GM19043 (cell line): ENCODE results near the gene CCNF.
A peak's percentile ranks its signal among the peaks of the same experiment; 100 is the strongest.
"Not testable (repeated sequence)": the region's sequence is repeated elsewhere in the genome, so short reads cannot be mapped to it uniquely, and the experiment has no call there.

Source experiments
- ATAC-seq: cut with Tn5 transposase; IDR thresholded peaks from one replicate; pipeline ENCODE4 v1.9.1; 2021; ENCODE audit warnings: low read depth; ENCODE audit not compliant: unreplicated experiment

Gene CCNF

GRCh38 chr16:2471016-2471652, 41.9 kb downstream of the CCNF start, which contains the start of gene NTN3:
Gene NTN3 (plus strand): TSS chr16:2471297. CDS start chr16:2471702, 405 bp downstream.
- no peak for ATAC-seq

GRCh38 chr16:2471653-2472487, 42.6 kb downstream of the CCNF start:
- no peak for ATAC-seq

- no peak for ATAC-seq
These were observed 43.2 kb downstream of the CCNF start for GRCh38 chr16:2472488-2472864.

GRCh38 chr16:2472885-2473445, 43.7 kb downstream of the CCNF start:
- ATAC-seq: no peak

GRCh38 chr16:2473446-2473926, 44.2 kb downstream of the CCNF start:
- no peak for ATAC-seq

- ATAC-seq: no peak
These were observed 45.0 kb downstream of the CCNF start for GRCh38 chr16:2473999-2474876.

GRCh38 chr16:2474877-2475412, 45.7 kb downstream of the CCNF start, which contains the start of gene TBC1D24:
Gene TBC1D24 (plus strand): TSS chr16:2475127. CDS start chr16:2496149, 21,022 bp downstream.
- peak; percentile 56 for ATAC-seq

GRCh38 chr16:2475413-2476344, 46.4 kb downstream of the CCNF start:
- no peak for ATAC-seq

GRCh38 chr16:2476345-2476720, 47.1 kb downstream of the CCNF start:
- no peak for ATAC-seq

- ATAC-seq: no peak
These were observed 47.5 kb downstream of the CCNF start for GRCh38 chr16:2476741-2477140.

- ATAC-seq: no peak
These were observed 48.1 kb downstream of the CCNF start for GRCh38 chr16:2477327-2477726.

- no peak for ATAC-seq
These were observed 49.0 kb downstream of the CCNF start for GRCh38 chr16:2478279-2478678.

GRCh38 chr16:2479996-2480395, 50.7 kb downstream of the CCNF start:
- ATAC-seq: not testable (repeated sequence)

- no peak for ATAC-seq
These were observed 51.7 kb downstream of the CCNF start for GRCh38 chr16:2480948-2481347.

GRCh38 chr16:2481676-2482075, 52.4 kb downstream of the CCNF start:
- no peak for ATAC-seq

GRCh38 chr16:2482249-2482648, 53.0 kb downstream of the CCNF start:
- ATAC-seq: no peak

- no peak for ATAC-seq
These were observed 53.7 kb downstream of the CCNF start for GRCh38 chr16:2482708-2483534.
